T-helper 1 cell treated with Interleukin-12 subunit alpha and Interleukin-12 subunit beta and Interleukin-4 antibody, amounts not matched to agents 30 ng/mL and 1 ng/mL, for 36 hours (primary cell): Measurements from ENCODE around the gene ABITRAM. TPM values are rescaled to one million over a fixed set of nuclear protein-coding genes. Genes with fewer than 3 reads are reported as not detected.

Source experiments
- intact Hi-C: fragments of 100-400 bp; cut with micrococcal nuclease; formaldehyde crosslinking; loops from one replicate; pipeline ENCODE4 v1.15.1; 2024
- total RNA-seq: library from RNA; stranded (reverse); gene quantifications from 2 replicates; pipeline ENCODE4 v1.2.3, GENCODE V29; 2022

The ABITRAM gene
- total RNA-seq, 1 donor from 2014 or later, result 11.1 TPM

- intact Hi-C loops, result no loop called here
These were observed 46.7 kb downstream of the ABITRAM start for GRCh38 chr9:108980893-108981292.

GRCh38 chr9:108983885-108984284 is 49.7 kb downstream of the ABITRAM start:
- intact Hi-C loops, result no loop called here

Other genes starting within 250 kb of the ABITRAM start
- gene ACTL7B, start 78.4 kb upstream of the ABITRAM start, total RNA-seq, result 0.17 TPM in 2 replicates
- gene ACTL7A, start 72.1 kb upstream of the ABITRAM start, total RNA-seq, result not detected in 2 replicates
- gene ELP1, start 276 bp upstream of the ABITRAM start, total RNA-seq, result 27.9 and 32.9 TPM in 2 replicates
- 11.3 and 11.5 TPM in 2 replicates for gene CTNNAL1, start 79.1 kb downstream of the ABITRAM start, total RNA-seq
- gene TMEM245, start 185.5 kb downstream of the ABITRAM start, total RNA-seq, result 26.9 and 30.5 TPM in 2 replicates
- not detected in 2 replicates for gene FRRS1L, start 232.8 kb downstream of the ABITRAM start, total RNA-seq